NAMALWA (cell line): ENCODE measurements around the gene LGALS12.

Experiments used
- DNase-seq: peaks from one replicate; pipeline ENCODE4 v3.0.0-alpha.2; 2015; ENCODE audit warnings: low spot score

The LGALS12 gene, protein sequence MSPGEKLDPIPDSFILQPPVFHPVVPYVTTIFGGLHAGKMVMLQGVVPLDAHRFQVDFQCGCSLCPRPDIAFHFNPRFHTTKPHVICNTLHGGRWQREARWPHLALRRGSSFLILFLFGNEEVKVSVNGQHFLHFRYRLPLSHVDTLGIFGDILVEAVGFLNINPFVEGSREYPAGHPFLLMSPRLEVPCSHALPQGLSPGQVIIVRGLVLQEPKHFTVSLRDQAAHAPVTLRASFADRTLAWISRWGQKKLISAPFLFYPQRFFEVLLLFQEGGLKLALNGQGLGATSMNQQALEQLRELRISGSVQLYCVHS

DNA sequence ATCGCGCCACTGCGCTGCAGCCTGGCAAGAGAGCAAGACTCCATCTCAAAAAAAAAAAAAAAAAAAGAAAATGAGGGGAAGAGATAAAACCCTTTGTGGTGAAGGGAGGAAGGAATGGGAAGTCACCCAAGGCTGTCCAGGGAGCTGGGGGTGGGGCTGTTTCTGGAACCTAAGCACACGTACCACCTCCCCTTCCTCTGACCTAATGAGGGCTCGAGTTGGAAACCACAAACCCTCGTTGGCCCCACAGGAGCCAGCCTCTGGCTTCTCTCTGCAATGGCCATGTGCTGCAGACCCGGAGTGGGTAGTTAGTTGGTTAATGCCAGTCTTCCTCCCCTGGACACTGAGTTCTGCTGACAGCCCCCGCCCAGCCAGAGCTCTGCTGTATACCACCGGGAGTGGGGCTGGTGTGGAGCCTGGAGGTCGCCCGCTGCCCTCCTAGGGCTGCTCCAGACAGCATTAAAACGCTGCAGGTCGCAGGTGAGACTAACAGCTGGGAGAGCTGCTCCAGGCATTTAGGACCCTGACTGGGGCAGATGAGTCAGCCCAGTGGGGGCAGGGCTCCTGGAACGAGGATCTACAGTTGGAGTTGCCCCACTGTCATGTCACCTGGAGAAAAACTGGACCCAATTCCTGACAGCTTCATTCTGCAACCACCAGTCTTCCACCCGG lies at the start of gene LGALS12:
LGALS12 (plus strand) TSS at position 228 of the 672 bp plus-strand sequence; CDS start at position 603, 375 bp downstream.
- DNase-seq: no peak

DNA sequence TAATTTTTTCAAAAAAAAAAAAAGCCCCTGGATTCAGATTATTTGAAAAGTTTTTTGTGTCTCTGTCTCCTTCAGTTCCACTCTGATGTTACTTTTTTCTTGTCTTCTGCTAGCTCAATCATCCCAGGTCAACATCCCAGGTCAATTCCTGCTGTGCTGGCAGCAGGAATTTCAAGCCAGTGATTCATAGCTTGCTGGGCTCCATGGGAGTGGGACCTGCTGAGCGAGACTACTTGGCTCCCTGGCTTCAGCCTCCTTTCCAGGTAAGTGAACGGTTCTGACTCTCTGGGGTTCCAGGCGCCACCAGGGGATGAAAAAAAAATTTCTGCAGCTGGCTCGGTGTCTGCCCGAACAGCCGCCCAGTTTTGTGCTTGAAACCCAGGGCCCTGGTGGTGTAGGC lies 46.3 kb upstream of the LGALS12 start:
- no peak for DNase-seq

- no peak for DNase-seq
Measured at GRCh38 chr11:63462137-63462536, 43.7 kb upstream of the LGALS12 start.

GRCh38 chr11:63470311-63470710 lies 35.6 kb upstream of the LGALS12 start:
- DNase-seq: no peak

DNA sequence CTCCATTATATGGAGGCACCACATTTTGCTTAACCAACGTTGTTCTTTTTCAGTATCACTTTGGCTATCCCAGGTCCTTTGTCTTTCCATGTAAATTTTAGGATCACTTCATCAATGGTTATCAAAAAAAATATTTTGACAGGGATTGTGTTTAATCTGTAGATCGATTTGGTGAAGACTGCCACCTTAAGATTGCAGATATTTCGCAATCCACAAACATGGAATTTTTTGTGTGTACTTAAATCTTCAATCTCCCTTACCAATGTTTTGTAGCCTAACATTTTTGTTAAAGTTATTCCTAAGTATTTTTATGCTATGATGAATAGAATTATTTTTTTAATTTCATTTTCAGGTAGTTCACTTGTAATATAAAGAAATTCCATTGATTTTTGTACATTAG lies 33.5 kb upstream of the LGALS12 start:
- no peak for DNase-seq

GRCh38 chr11:63476618-63477017 lies 29.3 kb upstream of the LGALS12 start:
- DNase-seq: no peak

DNA sequence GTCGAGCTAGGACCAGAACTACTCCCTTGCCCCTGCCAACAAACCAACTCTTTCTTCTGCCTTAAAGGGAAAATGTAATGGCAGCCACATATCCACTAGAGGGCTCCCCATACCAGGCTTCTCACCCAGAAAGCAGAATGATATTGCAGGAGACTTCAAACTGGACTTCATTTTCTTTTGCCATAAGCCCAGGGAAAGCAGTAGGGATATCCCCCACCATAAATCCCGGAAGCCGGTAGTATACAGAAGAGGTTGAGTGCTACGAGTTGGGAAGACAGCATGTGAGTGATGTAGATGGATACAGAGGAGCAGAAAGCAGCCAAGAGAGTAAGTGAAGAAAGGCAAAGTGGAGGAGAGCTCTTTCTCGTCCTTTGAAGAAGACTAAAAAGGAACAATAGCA lies 27.0 kb upstream of the LGALS12 start:
- DNase-seq: peak; percentile 73

GRCh38 chr11:63480039-63480438 lies 25.8 kb upstream of the LGALS12 start:
- no peak for DNase-seq

DNA sequence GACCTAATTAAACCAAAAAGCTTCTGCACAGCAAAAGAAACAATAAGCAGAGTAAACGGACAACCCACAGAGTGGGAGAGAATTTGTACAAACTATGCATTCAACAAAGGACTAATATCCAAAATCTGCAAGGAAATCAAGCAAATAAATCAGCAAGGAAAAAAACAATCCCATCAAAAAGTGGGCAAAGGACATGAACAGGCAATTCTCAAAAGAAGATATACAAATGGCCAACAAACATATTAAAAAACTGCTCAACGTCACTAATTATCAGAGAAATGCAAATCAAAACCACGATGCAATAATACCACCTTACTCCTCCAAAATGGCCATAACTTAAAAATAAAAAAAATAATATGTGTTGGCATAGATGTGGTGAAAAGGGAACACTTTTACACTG lies 20.1 kb upstream of the LGALS12 start:
- no peak for DNase-seq

DNA sequence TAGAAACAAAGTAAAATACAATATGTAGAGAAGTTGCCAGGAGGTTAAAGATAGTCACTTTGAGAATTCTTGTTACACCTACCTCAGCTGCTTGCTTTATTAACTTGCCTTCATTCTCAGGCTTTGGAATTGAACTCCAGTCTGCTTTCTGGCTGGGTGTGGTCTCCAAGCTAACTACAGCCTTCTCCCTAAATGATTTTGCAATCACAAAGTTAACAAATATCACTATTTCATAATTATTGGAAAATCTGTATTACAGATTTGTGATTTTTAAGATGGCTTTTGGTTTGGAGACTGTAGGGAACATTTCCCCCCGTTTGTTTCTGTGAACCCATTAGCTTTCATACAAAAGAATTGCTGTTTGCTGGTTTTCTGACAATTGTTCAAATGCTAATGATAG lies 17.1 kb upstream of the LGALS12 start:
- no peak for DNase-seq

- DNase-seq: no peak
Measured at GRCh38 chr11:63489879-63490278, 16.0 kb upstream of the LGALS12 start.

- no peak for DNase-seq
Measured at GRCh38 chr11:63490551-63491239, 15.2 kb upstream of the LGALS12 start, which contains the start of gene PLAAT5. Gene PLAAT5, minus strand, starts transcription at chr11:63491167. Its CDS starts 133 bp downstream, at chr11:63491034.

- no peak for DNase-seq
Measured at GRCh38 chr11:63491240-63491587, 14.7 kb upstream of the LGALS12 start.

DNA sequence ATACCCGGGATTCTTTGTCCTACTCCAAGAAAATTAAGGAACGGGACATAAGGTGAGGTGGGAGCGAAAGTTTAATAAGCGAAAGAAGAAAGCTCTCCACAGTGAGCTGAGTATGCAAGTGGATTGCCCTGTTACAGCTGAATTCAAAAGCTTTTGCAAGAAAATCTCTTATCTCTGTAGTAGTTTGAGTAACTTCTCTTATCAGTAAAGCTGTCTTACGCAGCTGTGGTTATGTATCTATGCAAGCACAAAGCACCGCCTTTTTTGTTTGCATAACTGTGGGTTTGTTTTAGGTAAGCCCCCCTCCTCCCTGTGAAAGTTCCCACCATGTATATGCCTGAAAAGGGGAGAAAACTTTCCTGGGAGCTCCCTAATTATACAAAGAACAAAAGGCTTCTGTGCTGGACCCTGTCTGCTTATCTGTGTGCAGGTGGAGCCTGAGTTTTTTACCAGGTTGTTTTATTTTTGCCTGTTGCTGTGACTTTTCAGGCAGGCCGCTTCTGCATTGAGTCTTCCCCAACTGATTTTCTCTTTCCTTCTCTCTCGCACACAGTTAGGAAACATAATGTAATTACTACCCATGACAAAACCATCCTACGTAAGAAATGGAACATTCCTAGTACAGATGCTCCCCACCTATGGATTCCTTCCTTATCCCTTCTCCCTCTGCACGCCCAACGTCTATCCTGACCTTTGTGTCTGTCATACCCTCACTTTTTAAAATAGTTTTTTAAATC lies 14.1 kb upstream of the LGALS12 start:
- no peak for DNase-seq

DNA sequence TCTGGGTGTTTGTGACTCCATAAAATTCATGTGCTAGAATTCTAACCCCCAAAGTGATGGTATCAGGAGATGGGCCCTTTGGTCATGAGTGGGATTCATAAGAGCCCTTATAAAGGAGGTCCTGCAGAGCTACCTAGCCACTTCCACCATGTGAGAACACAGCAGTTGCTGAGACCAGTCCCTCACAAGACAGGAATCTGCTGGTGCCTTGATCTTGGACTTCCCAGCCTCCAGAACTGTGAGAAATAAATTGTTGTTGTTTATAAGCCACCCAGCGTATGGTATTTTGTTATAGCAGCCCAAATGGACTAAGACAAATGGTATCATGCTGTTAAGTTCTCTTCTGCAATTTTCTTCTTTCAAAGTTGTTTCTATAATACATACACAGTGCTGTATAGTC lies 13.4 kb upstream of the LGALS12 start:
- no peak for DNase-seq

DNA sequence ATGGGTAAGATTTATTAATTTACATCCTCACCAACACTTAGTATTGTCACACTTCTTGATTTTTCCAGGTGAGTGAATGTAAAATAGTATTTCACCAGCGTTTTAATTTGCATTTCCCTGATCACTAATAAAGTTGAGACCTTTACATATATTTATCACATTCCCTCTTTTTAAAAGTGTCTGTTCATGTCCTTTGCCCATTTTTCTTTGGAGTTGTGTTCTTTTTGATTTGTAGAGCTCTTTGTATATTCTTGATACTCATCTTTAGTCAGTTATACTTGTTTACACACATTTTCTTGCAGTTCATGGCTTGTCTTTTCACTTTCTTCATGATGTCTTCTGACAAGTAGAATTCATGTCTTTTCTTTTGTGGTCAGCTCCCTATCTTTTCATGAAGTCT lies 12.8 kb upstream of the LGALS12 start:
- no peak for DNase-seq

- no peak for DNase-seq
Measured at GRCh38 chr11:63494975-63495374, 10.9 kb upstream of the LGALS12 start.

- DNase-seq: no peak
Measured at GRCh38 chr11:63499874-63500273, 6.0 kb upstream of the LGALS12 start.

DNA sequence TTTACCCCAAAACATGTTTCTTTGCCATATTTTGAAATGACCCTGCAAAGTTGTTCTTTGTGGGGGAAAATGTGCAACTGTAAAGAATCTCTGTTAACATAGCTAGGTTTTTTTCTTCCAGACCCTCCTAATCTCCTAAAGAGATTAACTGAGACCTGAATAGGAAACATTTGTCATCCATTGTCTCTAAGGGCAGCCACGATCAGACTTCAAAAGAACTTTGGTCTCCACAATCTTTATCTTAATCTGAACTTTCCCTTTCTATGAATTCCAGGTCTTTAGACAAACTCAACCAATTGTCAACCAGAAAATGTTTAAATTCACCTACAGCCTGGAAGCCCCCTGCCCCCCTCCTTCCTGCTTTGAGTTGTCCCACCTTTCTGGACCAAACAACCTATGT lies 4.6 kb upstream of the LGALS12 start:
- DNase-seq: no peak

DNA sequence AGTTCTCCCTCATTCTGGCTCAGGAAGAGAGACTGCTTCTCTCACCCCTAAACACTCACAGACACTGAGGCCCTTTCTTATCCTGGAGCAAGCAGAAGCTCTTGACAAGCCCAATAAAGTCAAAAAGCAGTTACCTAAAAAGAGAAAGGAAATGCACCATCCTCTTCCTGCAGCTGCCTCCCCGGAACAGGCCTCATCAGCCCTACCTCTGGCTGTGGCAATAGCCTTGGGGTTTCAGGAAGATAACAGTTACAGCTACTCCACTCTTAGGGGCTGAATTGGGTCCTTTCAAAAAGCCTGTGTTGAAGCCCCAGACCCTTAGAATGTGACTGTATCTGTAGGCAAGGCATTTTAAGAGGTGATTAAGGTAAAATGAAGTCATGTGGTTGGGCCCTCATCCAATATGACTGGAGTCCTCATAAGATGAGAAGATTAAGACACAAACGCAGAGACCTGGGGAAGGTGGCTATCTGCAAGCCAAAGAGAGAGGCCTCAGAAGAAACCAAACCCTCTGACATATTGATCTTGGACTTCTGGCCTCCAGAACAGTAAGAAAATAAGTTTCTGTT lies 3.5 kb upstream of the LGALS12 start:
- no peak for DNase-seq

- no peak for DNase-seq
Measured at GRCh38 chr11:63503492-63503891, 2.4 kb upstream of the LGALS12 start.

- no peak for DNase-seq
Measured at GRCh38 chr11:63504054-63504453, 1.8 kb upstream of the LGALS12 start.
